SK-N-SH treated with all-trans-retinoic acid at 6 μM for 48 hours (cell line): Measurements from ENCODE around the gene DMD.

Experiments
- ATAC-seq: fragments of 200-7000 bp; cut with Tn5 transposase; 3 replicates; pipeline ENCODE4 v1.9.1; 2020; ENCODE audit warnings: mild to moderate bottlenecking, moderate library complexity
- ARNTL ChIP-seq: fragments of 450-650 bp; formaldehyde crosslinking; IDR thresholded peaks from 2 replicates; pipeline ENCODE4 v1.5.0; 2020; ENCODE audit warnings: low read depth, mild to moderate bottlenecking, moderate library complexity, borderline replicate concordance
- BACH2 ChIP-seq: fragments of 250-450 bp; sonication (Bioruptor Pico); IDR thresholded peaks from 2 replicates; pipeline ENCODE4 v1.9.0; 2021; ENCODE audit warnings: mild to moderate bottlenecking, borderline replicate concordance
- CREB5 ChIP-seq: fragments of 250-450 bp; sonication (Bioruptor Pico); IDR thresholded peaks from 2 replicates; pipeline ENCODE4 v1.5.1; 2020; ENCODE audit warnings: low read depth, mild to moderate bottlenecking, moderate library complexity
- ESRRG ChIP-seq: fragments of 250-450 bp; sonication (Bioruptor Pico); IDR thresholded peaks from 2 replicates; pipeline ENCODE4 v1.6.1; 2021; ENCODE audit warnings: mild to moderate bottlenecking
- ISL1 ChIP-seq: fragments of 250-450 bp; sonication (Bioruptor Pico); IDR thresholded peaks from 2 replicates; pipeline ENCODE4 v2.1.2; 2022; ENCODE audit warnings: mild to moderate bottlenecking, moderate library complexity
- OSR1 ChIP-seq: fragments of 250-450 bp; sonication (Bioruptor Pico); IDR thresholded peaks from 2 replicates; pipeline ENCODE4 v1.8.0; 2022; ENCODE audit warnings: moderate library complexity, mild to moderate bottlenecking, inconsistent platforms
- PPARA ChIP-seq: fragments of 250-450 bp; sonication (Bioruptor Pico); IDR thresholded peaks from 2 replicates; pipeline ENCODE4 v1.5.0; 2020; ENCODE audit warnings: mild to moderate bottlenecking, borderline replicate concordance
- RARB ChIP-seq: fragments of 250-450 bp; sonication (Bioruptor Pico); IDR thresholded peaks from 2 replicates; pipeline ENCODE4 v1.8.0; 2021; ENCODE audit warnings: mild to moderate bottlenecking, moderate library complexity
- SNAI2 ChIP-seq: fragments of 250-450 bp; sonication (Bioruptor Pico); IDR thresholded peaks from 2 replicates; pipeline ENCODE4 v1.5.0; 2020; ENCODE audit warnings: mild to moderate bottlenecking, moderate library complexity
- TOX ChIP-seq: fragments of 250-450 bp; sonication (Bioruptor Pico); IDR thresholded peaks from 2 replicates; pipeline ENCODE4 v1.8.0; 2021; ENCODE audit warnings: mild to moderate bottlenecking, moderate library complexity, borderline replicate concordance
- TSHZ2 ChIP-seq: fragments of 250-450 bp; sonication (Bioruptor Pico); IDR thresholded peaks from 2 replicates; pipeline ENCODE4 v1.5.0; 2020; ENCODE audit warnings: mild to moderate bottlenecking, moderate library complexity
- ZC3H10 ChIP-seq: fragments of 250-450 bp; sonication (Bioruptor Pico); IDR thresholded peaks from 2 replicates; pipeline ENCODE4 v1.5.1; 2021; ENCODE audit warnings: mild to moderate bottlenecking, moderate library complexity
- ZFP3 ChIP-seq: fragments of 250-450 bp; sonication (Bioruptor Pico); IDR thresholded peaks from 2 replicates; pipeline ENCODE4 v1.5.0; 2020; ENCODE audit warnings: mild to moderate bottlenecking, moderate library complexity
- ZFP30 ChIP-seq: fragments of 450-650 bp; formaldehyde crosslinking; IDR thresholded peaks from 2 replicates; pipeline ENCODE4 v1.5.0; 2022; ENCODE audit warnings: mild to moderate bottlenecking, moderate library complexity
- ZNF565 ChIP-seq: fragments of 450-650 bp; formaldehyde crosslinking; conservative IDR thresholded peaks from 2 replicates; pipeline ENCODE4 v1.5.0; 2020; ENCODE audit warnings: low read depth, mild to moderate bottlenecking, moderate library complexity
- ZNF8 ChIP-seq: fragments of 450-650 bp; formaldehyde crosslinking; IDR thresholded peaks from 2 replicates; pipeline ENCODE4 v1.5.0; 2020; ENCODE audit warnings: mild to moderate bottlenecking, moderate library complexity
- TF ChIP-seq, protein P1 (sequence below): fragments of 250-450 bp; sonication (Bioruptor Pico); IDR thresholded peaks from 2 replicates; pipeline ENCODE4 v1.8.0; 2021; ENCODE audit warnings: low read depth, mild to moderate bottlenecking, moderate library complexity, borderline replicate concordance
- TF ChIP-seq, protein P2 (sequence below): fragments of 250-450 bp; sonication (Bioruptor Pico); IDR thresholded peaks from 2 replicates; pipeline ENCODE4 v1.8.0; 2020; ENCODE audit warnings: mild to moderate bottlenecking, moderate library complexity, borderline replicate concordance
- TF ChIP-seq, protein P3 (sequence below): fragments of 250-450 bp; sonication (Bioruptor Pico); IDR thresholded peaks from 2 replicates; pipeline ENCODE4 v1.5.1; 2021; ENCODE audit warnings: mild to moderate bottlenecking, moderate library complexity

The DMD gene

DNA sequence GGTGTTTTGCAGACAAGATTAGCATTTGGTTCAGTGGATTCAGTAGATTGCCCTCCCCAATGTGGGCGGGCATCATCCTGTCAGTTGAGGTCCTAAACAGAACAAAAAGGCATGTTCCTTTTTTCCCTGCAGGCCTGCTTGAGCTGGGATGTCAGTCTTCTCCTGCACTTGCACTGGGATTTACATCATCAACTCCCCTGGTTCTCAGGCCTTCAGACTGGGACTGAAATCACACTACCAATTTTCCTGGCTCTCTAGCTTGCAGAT is 1860.6 kb downstream of the DMD start:
- no peak for ATAC-seq
- no peak for TF ChIP-seq OSR1 (CRISPR knock-in tag)
- no peak for TF ChIP-seq BACH2 (CRISPR knock-in tag)
- no peak for TF ChIP-seq ZNF8 (CRISPR knock-in tag)
- no peak for TF ChIP-seq TSHZ2 (CRISPR knock-in tag)
- no peak for TF ChIP-seq TOX (CRISPR knock-in tag)
- TF ChIP-seq, protein P1, sequence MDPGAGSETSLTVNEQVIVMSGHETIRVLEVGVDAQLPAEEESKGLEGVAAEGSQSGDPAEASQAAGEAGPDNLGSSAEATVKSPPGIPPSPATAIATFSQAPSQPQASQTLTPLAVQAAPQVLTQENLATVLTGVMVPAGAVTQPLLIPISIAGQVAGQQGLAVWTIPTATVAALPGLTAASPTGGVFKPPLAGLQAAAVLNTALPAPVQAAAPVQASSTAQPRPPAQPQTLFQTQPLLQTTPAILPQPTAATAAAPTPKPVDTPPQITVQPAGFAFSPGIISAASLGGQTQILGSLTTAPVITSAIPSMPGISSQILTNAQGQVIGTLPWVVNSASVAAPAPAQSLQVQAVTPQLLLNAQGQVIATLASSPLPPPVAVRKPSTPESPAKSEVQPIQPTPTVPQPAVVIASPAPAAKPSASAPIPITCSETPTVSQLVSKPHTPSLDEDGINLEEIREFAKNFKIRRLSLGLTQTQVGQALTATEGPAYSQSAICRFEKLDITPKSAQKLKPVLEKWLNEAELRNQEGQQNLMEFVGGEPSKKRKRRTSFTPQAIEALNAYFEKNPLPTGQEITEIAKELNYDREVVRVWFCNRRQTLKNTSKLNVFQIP (CRISPR knock-in tag), result no peak
- TF ChIP-seq, all 23 proteins: peak for 0

- no peak for TF ChIP-seq SNAI2
- TF ChIP-seq PPARA, result no peak
- TF ChIP-seq ARNTL, result no peak
- TF ChIP-seq ZFP3, result no peak
- no peak for TF ChIP-seq RARB (CRISPR knock-in tag)
- no peak for TF ChIP-seq ESRRG (CRISPR knock-in tag)
- no peak for ATAC-seq
These were observed 1861.8 kb downstream of the DMD start for GRCh38 chrX:31349515-31349914.

GRCh38 chrX:31340587-31340986 is 1870.8 kb downstream of the DMD start:
- no peak for ATAC-seq
- peak; percentile 62 for TF ChIP-seq ISL1 (CRISPR knock-in tag)
- TF ChIP-seq, protein P2, sequence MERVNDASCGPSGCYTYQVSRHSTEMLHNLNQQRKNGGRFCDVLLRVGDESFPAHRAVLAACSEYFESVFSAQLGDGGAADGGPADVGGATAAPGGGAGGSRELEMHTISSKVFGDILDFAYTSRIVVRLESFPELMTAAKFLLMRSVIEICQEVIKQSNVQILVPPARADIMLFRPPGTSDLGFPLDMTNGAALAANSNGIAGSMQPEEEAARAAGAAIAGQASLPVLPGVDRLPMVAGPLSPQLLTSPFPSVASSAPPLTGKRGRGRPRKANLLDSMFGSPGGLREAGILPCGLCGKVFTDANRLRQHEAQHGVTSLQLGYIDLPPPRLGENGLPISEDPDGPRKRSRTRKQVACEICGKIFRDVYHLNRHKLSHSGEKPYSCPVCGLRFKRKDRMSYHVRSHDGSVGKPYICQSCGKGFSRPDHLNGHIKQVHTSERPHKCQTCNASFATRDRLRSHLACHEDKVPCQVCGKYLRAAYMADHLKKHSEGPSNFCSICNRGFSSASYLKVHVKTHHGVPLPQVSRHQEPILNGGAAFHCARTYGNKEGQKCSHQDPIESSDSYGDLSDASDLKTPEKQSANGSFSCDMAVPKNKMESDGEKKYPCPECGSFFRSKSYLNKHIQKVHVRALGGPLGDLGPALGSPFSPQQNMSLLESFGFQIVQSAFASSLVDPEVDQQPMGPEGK, result no peak
- TF ChIP-seq, all 23 proteins: peak for 1

DNA sequence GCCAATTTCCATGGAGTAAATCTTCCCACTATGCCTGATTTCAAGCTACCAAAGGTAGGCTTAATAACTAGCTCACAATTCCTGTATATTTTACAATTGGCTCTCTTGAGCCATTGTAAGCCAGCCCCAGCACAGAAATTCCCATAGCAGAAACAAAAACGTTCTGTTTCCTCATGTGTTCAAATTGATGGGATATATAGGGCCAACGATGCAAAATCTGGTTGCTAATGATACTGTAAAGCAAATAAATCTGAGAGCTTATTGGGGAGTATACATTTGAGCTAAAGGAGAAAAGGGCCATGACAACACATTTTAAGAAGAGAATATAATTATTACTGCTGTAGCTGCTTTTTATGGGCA is 1872.4 kb downstream of the DMD start:
- TF ChIP-seq ARNTL (no peak), ZFP3 (no peak), TSHZ2 (CRISPR knock-in tag) (no peak), TOX (CRISPR knock-in tag) (no peak), OSR1 (CRISPR knock-in tag) (no peak), CREB5 (CRISPR knock-in tag) (no peak), ZNF565 (no peak), ZC3H10 (CRISPR knock-in tag) (no peak), ZFP30 (CRISPR knock-in tag) (no peak), ESRRG (CRISPR knock-in tag) (no peak)
- TF ChIP-seq, protein P3, sequence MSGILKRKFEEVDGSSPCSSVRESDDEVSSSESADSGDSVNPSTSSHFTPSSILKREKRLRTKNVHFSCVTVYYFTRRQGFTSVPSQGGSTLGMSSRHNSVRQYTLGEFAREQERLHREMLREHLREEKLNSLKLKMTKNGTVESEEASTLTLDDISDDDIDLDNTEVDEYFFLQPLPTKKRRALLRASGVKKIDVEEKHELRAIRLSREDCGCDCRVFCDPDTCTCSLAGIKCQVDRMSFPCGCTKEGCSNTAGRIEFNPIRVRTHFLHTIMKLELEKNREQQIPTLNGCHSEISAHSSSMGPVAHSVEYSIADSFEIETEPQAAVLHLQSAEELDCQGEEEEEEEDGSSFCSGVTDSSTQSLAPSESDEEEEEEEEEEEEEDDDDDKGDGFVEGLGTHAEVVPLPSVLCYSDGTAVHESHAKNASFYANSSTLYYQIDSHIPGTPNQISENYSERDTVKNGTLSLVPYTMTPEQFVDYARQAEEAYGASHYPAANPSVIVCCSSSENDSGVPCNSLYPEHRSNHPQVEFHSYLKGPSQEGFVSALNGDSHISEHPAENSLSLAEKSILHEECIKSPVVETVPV (CRISPR knock-in tag), result no peak
- TF ChIP-seq, protein P1 (CRISPR knock-in tag), result no peak
- TF ChIP-seq, protein P2, result no peak
- ATAC-seq, result no peak
